ENCODE results near the gene ASIC2.

The ASIC2 gene

GRCh38 chr17:33204156-33204555, 88.9 kb downstream of the ASIC2 start:
- no peak for DNase-seq (ENCODE audit: low read depth)

- no peak for DNase-seq (ENCODE audit: low read depth)
These were observed 90.1 kb downstream of the ASIC2 start for GRCh38 chr17:33202796-33203495.

- no peak for DNase-seq (ENCODE audit: low read depth)
These were observed 91.1 kb downstream of the ASIC2 start for GRCh38 chr17:33202021-33202420.

GRCh38 chr17:33201283-33201682, 91.8 kb downstream of the ASIC2 start:
- DNase-seq (ENCODE audit: low read depth), result no peak

GRCh38 chr17:33200587-33200986, 92.5 kb downstream of the ASIC2 start:
- DNase-seq (ENCODE audit: low read depth), result no peak

- no peak for DNase-seq (ENCODE audit: low read depth)
These were observed 93.3 kb downstream of the ASIC2 start for GRCh38 chr17:33199571-33200510.

GRCh38 chr17:33198954-33199353, 94.1 kb downstream of the ASIC2 start:
- no peak for DNase-seq (ENCODE audit: low read depth)

- DNase-seq (ENCODE audit: low read depth), result no peak
These were observed 95.8 kb downstream of the ASIC2 start for GRCh38 chr17:33197342-33197741.

- no peak for DNase-seq (ENCODE audit: low read depth)
These were observed 96.2 kb downstream of the ASIC2 start for GRCh38 chr17:33196883-33197282.

GRCh38 chr17:33192951-33193911, 99.9 kb downstream of the ASIC2 start:
- no peak for DNase-seq (ENCODE audit: low read depth)

- DNase-seq (ENCODE audit: low read depth), result no peak
These were observed 109.5 kb downstream of the ASIC2 start for GRCh38 chr17:33183487-33184026.

GRCh38 chr17:33179151-33179550, 113.9 kb downstream of the ASIC2 start:
- DNase-seq (ENCODE audit: low read depth), result no peak

GRCh38 chr17:33178681-33179080, 114.4 kb downstream of the ASIC2 start:
- no peak for DNase-seq (ENCODE audit: low read depth)

- no peak for DNase-seq (ENCODE audit: low read depth)
These were observed 117.5 kb downstream of the ASIC2 start for GRCh38 chr17:33175562-33175961.

GRCh38 chr17:33171931-33172330, 121.2 kb downstream of the ASIC2 start:
- DNase-seq (ENCODE audit: low read depth), result no peak

GRCh38 chr17:33169580-33170285, 123.4 kb downstream of the ASIC2 start:
- DNase-seq (ENCODE audit: low read depth), result no peak

GRCh38 chr17:33167736-33168135, 125.4 kb downstream of the ASIC2 start:
- DNase-seq (ENCODE audit: low read depth), result no peak

GRCh38 chr17:33166472-33166871, 126.6 kb downstream of the ASIC2 start:
- DNase-seq (ENCODE audit: low read depth), result no peak

GRCh38 chr17:33164169-33164881, 128.8 kb downstream of the ASIC2 start:
- no peak for DNase-seq (ENCODE audit: low read depth)

- no peak for DNase-seq (ENCODE audit: low read depth)
These were observed 129.4 kb downstream of the ASIC2 start for GRCh38 chr17:33163533-33164168.

Measured in stimulated activated CD8-positive, alpha-beta memory T cell treated with anti-CD3 and anti-CD28 coated beads, Interleukin-12 subunit alpha, Interleukin-12 subunit beta, amount 100 ng/mL, for 4 hours (primary cell).